Measurements from ENCODE around the gene SLC2A4RG.

- TF ChIP-seq CTCF (IDR thresholded peaks at IDR 0.05) (no peak), POLR2AphosphoS5 (IDR thresholded peaks at IDR 0.05) (no peak), POLR2A (IDR thresholded peaks at IDR 0.05; ENCODE audit: low read depth) (no peak), EP300 (IDR thresholded peaks at IDR 0.05) (no peak)
Measured at GRCh38 chr20:63706027-63706695, 33.4 kb upstream of the SLC2A4RG start.
